ENCODE measurements around the gene COQ3.

COQ3 gene

GRCh38 chr6:99330159-99330558, 63.8 kb downstream of the COQ3 start:
- DNase-seq, result peak; percentile 28

GRCh38 chr6:99324996-99325395, 69.0 kb downstream of the COQ3 start:
- DNase-seq, result no peak
